Activated CD4-positive, alpha-beta memory T cell treated with anti-CD3 and anti-CD28 coated beads, Interleukin-2, amount 10 ng/mL, durations not matched to agents 7 days and 5 days (primary cell): ENCODE data around the gene ACSS2. TPM values are rescaled to one million over a fixed set of nuclear protein-coding genes. Genes with fewer than 3 reads are reported as not detected.

Experiments
- CTCF ChIA-PET: fragments of 350-600 bp; sonication (Branson Sonifier 250); formaldehyde crosslinking; loops from one replicate; lab custom pipeline; 2021; ENCODE audit warnings: antibody characterized with exemption, inconsistent platforms; lab: Charles Lee
- POLR2A ChIA-PET: fragments of 350-600 bp; sonication (Branson Sonifier 250); formaldehyde crosslinking; loops from one replicate; lab custom pipeline; 2021; ENCODE audit warnings: antibody characterized with exemption; lab: Charles Lee
- DNase-seq: peaks from one replicate; pipeline ENCODE4 v3.0.0-alpha.2; 2020
- H3K27ac Mint-ChIP-seq: one replicate; pipeline ENCODE4 v1.8.0; 2021; ENCODE audit warnings: mild to moderate bottlenecking, mixed read lengths
- H3K27me3 Mint-ChIP-seq: one replicate; pipeline ENCODE4 v1.8.0; 2021; ENCODE audit warnings: mixed read lengths
- H3K36me3 Mint-ChIP-seq: one replicate; pipeline ENCODE4 v1.8.0; 2021; ENCODE audit warnings: low read depth, mixed read lengths
- H3K4me1 Mint-ChIP-seq: one replicate; pipeline ENCODE4 v1.8.0; 2021; ENCODE audit warnings: mixed read lengths
- H3K4me3 Mint-ChIP-seq: one replicate; pipeline ENCODE4 v1.8.0; 2021; ENCODE audit warnings: mild to moderate bottlenecking, mixed read lengths
- H3K9me3 Mint-ChIP-seq: one replicate; pipeline ENCODE4 v1.8.0; 2021; ENCODE audit warnings: mixed read lengths
- total RNA-seq, 2 experiments: library from RNA; stranded (reverse); gene quantifications; one replicate each; pipeline ENCODE4 v1.2.3, GENCODE V29; 2021

Gene ACSS2
- total RNA-seq, 2 experiments from 2014 or later, result 43.5 to 47.5 TPM

DNA sequence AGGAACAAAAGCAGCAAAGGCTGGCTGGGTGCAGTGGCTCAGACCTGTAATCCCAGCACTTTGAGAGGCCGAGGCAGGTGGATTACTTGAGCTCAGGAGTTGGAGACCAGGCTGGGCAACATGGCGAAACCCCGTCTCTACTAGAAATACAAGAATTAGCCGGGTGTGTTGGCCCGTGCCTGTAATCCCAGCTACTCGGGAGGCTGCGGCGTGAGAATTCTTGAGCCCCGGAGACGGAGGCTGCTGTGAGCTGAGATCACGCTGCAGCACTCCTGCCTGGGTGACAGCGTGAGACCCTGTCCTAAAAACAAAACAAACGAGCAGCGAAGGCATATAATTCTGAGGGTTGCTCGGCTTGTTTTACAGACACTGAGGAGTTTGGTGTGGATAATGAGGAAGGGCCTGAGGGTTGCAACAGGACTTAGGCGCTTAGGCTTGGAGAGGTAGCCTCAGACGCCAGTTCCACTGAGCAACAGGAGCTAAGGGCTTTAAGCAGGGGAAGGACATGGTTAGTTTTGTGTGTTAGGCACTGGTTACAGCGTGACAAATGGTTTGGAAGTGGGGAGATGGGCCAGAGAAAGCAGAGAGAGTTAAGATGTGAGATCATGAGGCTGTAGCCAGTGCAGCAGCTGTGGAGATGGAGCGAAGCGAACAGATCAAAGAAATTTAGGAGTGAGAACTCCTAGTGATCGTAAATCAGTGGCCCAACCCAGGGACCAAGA lies 80.5 kb downstream of the ACSS2 start:
- no peaks in the 10 kb centered on the region for H3K9me3 Mint-ChIP-seq
- no peak overlapping the region for H3K4me3 Mint-ChIP-seq
- peaks cover 38% of the 10 kb centered on the region for H3K4me1 Mint-ChIP-seq
- ChIA-PET POLR2A (interaction anchor here (0.8 to 3.6 kb wide), 2 partner anchors 82 to 84 kb away, joined by 3 to 37 read pairs; partner anchors contain the start of genes ACSS2 and GGT7), CTCF (interaction anchor here (0.6 to 6.2 kb wide), 4 partner anchors 13 to 109 kb away, joined by 3 to 100 read pairs (median 4); partner anchors contain the start of genes ACSS2 and GGT7)
- H3K27me3 Mint-ChIP-seq, result no peaks in the 10 kb centered on the region
- no peak overlapping the region for H3K27ac Mint-ChIP-seq
- H3K36me3 Mint-ChIP-seq, result peaks cover 9% of the 10 kb centered on the region
- DNase-seq, result no peak

DNA sequence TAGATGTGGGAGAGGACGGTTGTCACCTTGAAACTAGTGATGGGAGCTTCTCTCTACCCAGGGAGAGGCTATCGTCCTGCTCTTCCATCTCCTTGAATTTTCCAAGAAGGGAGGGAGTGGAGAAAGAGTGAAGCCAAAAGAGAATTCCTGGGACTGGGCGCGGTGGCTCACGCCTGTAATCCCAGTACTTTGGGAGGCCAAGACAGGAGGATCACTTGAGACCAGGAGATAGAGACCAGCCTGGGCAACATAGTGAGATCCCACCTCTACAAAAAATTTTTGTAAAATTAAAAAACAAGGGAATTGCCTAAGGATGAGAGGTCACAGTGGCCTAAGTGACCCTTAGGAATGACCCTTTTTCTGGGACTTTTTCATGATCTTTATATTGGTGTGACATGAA lies 88.1 kb downstream of the ACSS2 start:
- no peaks in the 10 kb centered on the region for H3K9me3 Mint-ChIP-seq
- no peak for DNase-seq
- H3K36me3 Mint-ChIP-seq, result no peaks in the 10 kb centered on the region
- H3K27ac Mint-ChIP-seq, result no peak overlapping the region
- peaks cover 2% of the 10 kb centered on the region for H3K27me3 Mint-ChIP-seq
- no peak overlapping the region for H3K4me3 Mint-ChIP-seq
- CTCF ChIA-PET, result interaction anchor here (0.5 kb wide), 1 partner anchor 217 kb away, joined by 8 read pairs; no protein-coding TSS in a partner anchor
- H3K4me1 Mint-ChIP-seq, result peaks cover 5% of the 10 kb centered on the region
- POLR2A ChIA-PET, result no interaction called here

DNA sequence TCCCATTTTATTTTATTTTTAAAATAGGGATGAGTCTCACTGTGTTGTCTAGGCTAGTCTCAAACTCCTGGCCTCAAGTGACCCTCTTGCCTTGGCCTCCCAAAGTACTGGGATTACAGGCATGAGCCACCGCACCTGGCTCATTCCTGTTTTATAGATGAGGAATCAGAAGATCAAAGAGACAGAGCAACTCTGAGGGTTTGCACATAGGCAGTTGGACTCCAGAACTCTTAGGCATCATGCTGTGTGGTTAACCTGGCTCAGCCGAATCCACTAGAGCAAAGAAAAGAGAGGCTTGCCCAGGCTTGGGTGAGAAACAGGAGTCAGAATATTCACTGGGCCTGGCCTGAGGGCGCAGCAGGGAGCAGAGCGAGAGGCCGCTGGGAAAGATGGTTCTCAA lies 88.6 kb downstream of the ACSS2 start:
- ChIA-PET POLR2A (no interaction called here), CTCF (no interaction called here)
- Mint-ChIP-seq H3K4me1 (peaks cover 5% of the 10 kb centered on the region), H3K36me3 (no peaks in the 10 kb centered on the region), H3K9me3 (no peaks in the 10 kb centered on the region), H3K27ac (no peak overlapping the region), H3K27me3 (peaks cover 2% of the 10 kb centered on the region), H3K4me3 (no peak overlapping the region)
- no peak for DNase-seq

DNA sequence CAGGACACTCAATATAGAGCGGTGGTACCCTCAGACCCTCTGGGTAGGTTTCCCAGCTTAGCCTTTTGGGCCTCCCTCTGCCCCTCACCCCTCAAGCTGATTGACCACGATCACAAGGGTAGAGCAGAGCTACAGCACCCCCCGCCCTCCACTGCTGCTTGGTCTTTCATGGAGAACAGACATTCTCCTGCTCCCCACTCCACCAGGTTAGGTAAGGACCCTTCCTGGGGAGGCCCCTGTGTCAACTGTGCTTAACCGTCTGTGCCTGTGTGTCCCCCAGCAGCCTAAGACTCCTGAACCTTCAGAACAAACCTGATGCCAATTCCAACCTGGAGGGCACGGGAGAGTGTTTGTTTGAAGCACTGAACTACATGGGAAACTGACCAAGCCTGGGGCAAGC lies 91.0 kb downstream of the ACSS2 start:
- Mint-ChIP-seq H3K36me3 (no peaks in the 10 kb centered on the region), H3K27me3 (peaks cover 2% of the 10 kb centered on the region), H3K4me1 (no peaks in the 10 kb centered on the region), H3K4me3 (no peak overlapping the region), H3K27ac (no peak overlapping the region), H3K9me3 (no peaks in the 10 kb centered on the region)
- DNase-seq, result no peak
- ChIA-PET POLR2A (no interaction called here), CTCF (interaction anchor here (1.3 kb wide), 1 partner anchor 12 kb away, joined by 3 read pairs; the partner anchor contains the start of genes GSS and MYH7B)

DNA sequence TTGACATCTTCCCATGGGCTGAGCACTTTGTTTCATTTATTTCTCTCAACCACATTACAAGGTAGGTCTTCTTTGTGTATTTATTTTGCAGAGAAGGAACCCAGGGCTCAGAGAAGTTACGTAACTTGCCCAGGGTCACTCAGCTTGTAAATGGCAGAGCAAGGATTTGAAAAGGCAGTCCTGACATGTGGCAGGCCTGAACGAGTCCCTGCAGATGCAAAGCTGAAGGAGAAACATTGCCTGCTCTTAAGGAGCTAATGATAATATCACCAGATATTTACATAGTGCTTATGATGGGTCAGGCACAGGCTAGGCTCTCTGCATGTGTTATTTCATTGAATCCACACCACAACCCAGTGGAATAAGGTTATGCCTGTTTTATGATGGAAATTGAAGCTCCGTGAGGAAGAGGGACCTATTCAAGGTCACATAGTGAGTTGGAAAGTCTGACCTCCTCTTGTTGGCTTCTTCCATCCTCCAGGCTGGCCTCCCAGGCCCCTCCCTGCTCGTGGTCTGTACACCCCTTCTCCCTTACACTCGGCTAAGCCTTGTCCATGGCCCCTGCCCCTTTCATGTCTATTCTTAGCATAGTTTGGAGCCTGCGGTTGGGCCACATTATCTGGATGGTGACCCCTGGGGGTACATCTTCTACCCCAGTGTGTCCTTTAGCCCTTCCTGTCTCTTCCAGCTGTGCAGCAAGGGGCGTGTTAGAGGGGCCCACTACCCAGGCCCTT lies 91.8 kb downstream of the ACSS2 start:
- POLR2A ChIA-PET, result no interaction called here
- Mint-ChIP-seq H3K36me3 (no peaks in the 10 kb centered on the region), H3K27me3 (peaks cover 2% of the 10 kb centered on the region), H3K9me3 (no peaks in the 10 kb centered on the region), H3K27ac (no peak overlapping the region), H3K4me3 (no peak overlapping the region), H3K4me1 (no peaks in the 10 kb centered on the region)
- CTCF ChIA-PET, result interaction anchor here (1.3 kb wide), 1 partner anchor 12 kb away, joined by 3 read pairs; the partner anchor contains the start of genes GSS and MYH7B
- no peak for DNase-seq

DNA sequence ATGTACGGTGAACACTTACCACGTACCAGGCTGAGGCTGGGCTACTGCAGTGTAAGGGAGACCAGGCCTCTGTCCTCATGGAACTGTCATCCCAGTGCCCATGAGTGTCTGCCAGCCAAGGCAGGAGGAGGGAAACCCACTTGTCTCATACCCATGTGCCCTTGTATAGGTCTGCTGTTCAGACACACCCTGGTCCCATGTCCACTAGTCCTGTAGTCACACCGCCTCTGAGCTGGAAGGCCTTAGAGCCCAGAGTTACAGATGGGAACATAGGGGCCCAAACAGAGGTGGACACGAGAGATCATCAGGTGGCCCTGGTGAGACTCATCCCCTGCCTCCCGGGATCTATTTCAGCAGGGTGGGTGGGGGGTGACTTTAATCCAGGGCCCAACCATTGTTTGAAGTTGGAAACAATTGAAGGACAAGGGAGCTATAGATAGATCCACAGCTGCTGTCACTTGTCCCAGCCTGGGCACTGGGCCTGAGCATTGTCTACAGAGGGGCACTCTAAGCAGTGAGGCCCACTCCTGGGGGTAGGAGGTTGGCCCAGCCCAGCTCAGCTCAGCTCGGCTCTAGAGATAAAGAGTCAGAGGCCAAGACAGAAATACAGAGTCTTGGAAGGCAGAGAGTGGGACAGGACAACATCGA lies 93.9 kb downstream of the ACSS2 start:
- Mint-ChIP-seq H3K36me3 (no peaks in the 10 kb centered on the region), H3K4me1 (no peaks in the 10 kb centered on the region), H3K27ac (no peak overlapping the region), H3K27me3 (peaks cover 3% of the 10 kb centered on the region), H3K9me3 (no peaks in the 10 kb centered on the region), H3K4me3 (no peak overlapping the region)
- POLR2A ChIA-PET, result interaction anchor here (0.6 kb wide), 1 partner anchor 208 kb away, joined by 3 read pairs; no protein-coding TSS in a partner anchor
- CTCF ChIA-PET, result interaction anchor here (1.0 kb wide), 1 partner anchor 14 kb away, joined by 3 read pairs; the partner anchor contains the start of genes GSS and MYH7B
- no peak for DNase-seq

DNA sequence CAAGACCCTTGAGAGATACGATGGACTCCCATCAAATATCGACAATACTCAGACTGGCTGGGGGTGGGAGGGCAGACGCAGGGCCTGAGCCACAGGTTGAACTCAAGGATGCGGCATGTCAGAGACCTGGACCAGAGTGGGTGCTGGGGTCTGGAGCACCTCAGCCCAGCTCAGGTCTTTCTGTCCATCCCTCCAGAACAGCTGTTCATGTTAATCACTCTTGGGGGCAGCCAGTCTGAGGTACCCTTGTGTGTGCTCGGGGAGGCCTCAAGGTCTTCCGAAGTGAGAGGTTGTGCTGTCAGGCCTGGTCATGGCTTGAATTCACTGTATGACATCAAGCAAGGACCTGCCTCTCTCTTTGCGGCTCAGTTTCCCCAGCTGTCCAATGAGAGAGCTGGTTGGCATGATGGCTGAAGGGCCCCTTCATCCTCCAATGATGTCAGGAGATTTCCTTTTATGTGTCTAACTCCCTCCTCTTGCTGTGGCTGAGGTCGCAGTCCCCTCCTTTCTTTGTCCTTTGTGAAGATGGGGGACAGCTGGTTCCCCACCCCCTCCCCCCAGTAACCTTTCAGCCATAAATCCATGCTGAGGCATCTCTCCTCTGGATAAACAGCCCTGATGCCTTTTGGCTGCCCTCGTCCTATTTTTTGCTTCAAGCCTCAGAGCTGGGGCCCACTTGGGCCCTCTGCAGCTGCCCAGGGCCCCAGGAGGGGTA lies 94.6 kb downstream of the ACSS2 start:
- H3K4me3 Mint-ChIP-seq, result no peak overlapping the region
- no peak overlapping the region for H3K27ac Mint-ChIP-seq
- peaks cover 3% of the 10 kb centered on the region for H3K27me3 Mint-ChIP-seq
- CTCF ChIA-PET, result interaction anchor here (0.6 to 1.0 kb wide), 2 partner anchors 15 to 190 kb away, joined by 3 to 4 read pairs; partner anchors contain the start of genes GSS and MYH7B
- no peaks in the 10 kb centered on the region for H3K4me1 Mint-ChIP-seq
- DNase-seq, result no peak
- H3K36me3 Mint-ChIP-seq, result no peaks in the 10 kb centered on the region
- POLR2A ChIA-PET, result interaction anchor here (0.6 to 0.8 kb wide), 2 partner anchors 26 to 207 kb away, joined by 3 read pairs; no protein-coding TSS in a partner anchor
- no peaks in the 10 kb centered on the region for H3K9me3 Mint-ChIP-seq

DNA sequence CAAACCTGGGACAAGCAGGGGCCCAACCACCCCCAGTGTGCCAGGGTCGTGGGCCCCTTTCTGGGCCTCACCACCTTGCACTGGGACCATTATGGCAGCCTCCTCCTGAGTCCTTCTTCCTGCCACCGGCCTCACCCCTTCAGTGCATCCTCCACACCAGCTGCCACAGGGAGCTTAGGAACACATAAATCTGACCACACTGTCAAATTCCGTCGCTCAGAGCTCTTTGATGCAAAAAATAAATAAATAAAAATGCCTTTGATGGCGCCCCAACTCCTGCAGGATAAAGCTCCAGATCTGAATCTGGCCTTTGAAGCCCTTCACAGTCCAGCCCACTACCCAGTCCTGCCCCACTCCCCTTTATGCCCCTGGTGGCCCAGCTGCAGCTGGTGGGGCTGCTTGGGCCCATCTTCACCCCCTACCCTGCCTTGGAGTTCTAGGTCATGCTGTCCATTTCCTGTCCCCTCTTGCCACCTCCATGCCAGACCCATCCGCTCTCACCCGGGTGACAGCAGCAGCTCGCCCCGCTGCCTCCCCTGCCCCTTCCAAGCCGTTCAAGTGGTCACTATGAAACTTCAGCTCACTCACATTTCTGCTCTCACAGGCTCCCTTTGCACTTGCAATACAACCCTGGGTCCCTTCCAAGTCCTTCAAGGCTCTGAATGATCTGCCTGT lies 95.3 kb downstream of the ACSS2 start:
- ChIA-PET POLR2A (interaction anchor here (0.8 to 1.4 kb wide), 3 partner anchors 16 to 29 kb away, joined by 3 to 4 read pairs (median 3); partner anchors contain the start of genes GSS and MYH7B), CTCF (interaction anchor here (0.6 kb wide), 1 partner anchor 189 kb away, joined by 4 read pairs; no protein-coding TSS in a partner anchor)
- no peaks in the 10 kb centered on the region for H3K9me3 Mint-ChIP-seq
- DNase-seq, result no peak
- H3K36me3 Mint-ChIP-seq, result no peaks in the 10 kb centered on the region
- H3K4me1 Mint-ChIP-seq, result no peaks in the 10 kb centered on the region
- peaks cover 3% of the 10 kb centered on the region for H3K27me3 Mint-ChIP-seq
- no peak overlapping the region for H3K4me3 Mint-ChIP-seq
- no peak overlapping the region for H3K27ac Mint-ChIP-seq

DNA sequence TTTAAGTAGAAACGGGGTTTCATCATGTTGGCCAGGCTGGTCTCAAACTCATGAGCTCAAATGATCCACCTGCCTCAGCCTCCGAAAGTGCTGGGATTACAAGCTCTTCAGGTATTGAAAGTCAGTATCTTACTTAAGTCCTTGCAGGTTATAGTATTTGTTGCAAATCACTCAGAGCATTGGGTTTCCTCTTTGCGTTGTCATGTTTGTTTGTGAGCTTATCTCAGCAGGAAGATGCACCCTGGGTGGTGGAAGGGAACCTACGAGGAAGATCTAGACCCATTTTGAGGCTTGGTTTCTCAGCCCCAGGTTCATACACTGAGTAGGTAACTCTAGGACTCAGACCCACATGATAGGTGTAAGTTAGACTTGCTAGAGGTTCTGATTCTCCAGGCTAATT lies 97.8 kb downstream of the ACSS2 start:
- no peaks in the 10 kb centered on the region for H3K9me3 Mint-ChIP-seq

DNA sequence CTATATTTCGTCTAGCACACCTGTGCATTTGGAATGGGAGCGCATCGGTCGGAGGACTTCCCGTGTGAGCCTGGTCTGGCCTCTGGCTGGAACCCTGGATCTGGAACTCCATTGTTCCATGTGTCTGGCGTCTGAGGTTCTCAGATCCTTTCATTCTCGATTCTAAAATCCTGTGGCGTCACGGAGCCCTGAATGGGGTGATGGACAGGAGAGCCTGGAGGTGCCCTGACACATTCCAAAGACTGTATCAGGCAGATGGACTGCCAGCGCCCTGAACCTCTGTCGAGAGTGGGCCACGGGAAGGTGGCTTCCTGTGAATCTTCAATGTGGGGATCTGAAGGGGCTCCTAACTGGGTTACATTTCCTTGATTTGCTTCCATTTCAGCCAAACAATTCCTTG lies 99.9 kb downstream of the ACSS2 start:
- Mint-ChIP-seq H3K9me3 (no peaks in the 10 kb centered on the region), H3K4me3 (no peak overlapping the region), H3K4me1 (no peaks in the 10 kb centered on the region), H3K36me3 (no peaks in the 10 kb centered on the region), H3K27me3 (peaks cover 5% of the 10 kb centered on the region), H3K27ac (no peak overlapping the region)
- POLR2A ChIA-PET, result no interaction called here
- no peak for DNase-seq
- CTCF ChIA-PET, result no interaction called here

More for the DNA sequence above, 97.8 kb downstream of the ACSS2 start:
- ChIA-PET CTCF (interaction anchor here (0.6 to 1.1 kb wide), 4 partner anchors 15 to 295 kb away, joined by 3 to 4 read pairs (median 4); no protein-coding TSS in a partner anchor), POLR2A (no interaction called here)
- no peak for DNase-seq
- H3K27me3 Mint-ChIP-seq, result peaks cover 5% of the 10 kb centered on the region
- no peaks in the 10 kb centered on the region for H3K4me1 Mint-ChIP-seq
- no peak overlapping the region for H3K27ac Mint-ChIP-seq
- H3K4me3 Mint-ChIP-seq, result no peak overlapping the region
- H3K36me3 Mint-ChIP-seq, result no peaks in the 10 kb centered on the region
